IPS DF 4.7 (cell line): ENCODE data around the gene CSGALNACT2.

Source experiments
- DNase-seq: peaks from one replicate; pipeline ENCODE4 v3.0.0-alpha.2; 2013; ENCODE audit warnings: low spot score; ENCODE audit errors: extremely low read depth

Gene CSGALNACT2

GRCh38 chr10:43123361-43124093 lies 14.7 kb upstream of the CSGALNACT2 start:
- no peak for DNase-seq

GRCh38 chr10:43124094-43124521 lies 14.1 kb upstream of the CSGALNACT2 start:
- no peak for DNase-seq

DNA sequence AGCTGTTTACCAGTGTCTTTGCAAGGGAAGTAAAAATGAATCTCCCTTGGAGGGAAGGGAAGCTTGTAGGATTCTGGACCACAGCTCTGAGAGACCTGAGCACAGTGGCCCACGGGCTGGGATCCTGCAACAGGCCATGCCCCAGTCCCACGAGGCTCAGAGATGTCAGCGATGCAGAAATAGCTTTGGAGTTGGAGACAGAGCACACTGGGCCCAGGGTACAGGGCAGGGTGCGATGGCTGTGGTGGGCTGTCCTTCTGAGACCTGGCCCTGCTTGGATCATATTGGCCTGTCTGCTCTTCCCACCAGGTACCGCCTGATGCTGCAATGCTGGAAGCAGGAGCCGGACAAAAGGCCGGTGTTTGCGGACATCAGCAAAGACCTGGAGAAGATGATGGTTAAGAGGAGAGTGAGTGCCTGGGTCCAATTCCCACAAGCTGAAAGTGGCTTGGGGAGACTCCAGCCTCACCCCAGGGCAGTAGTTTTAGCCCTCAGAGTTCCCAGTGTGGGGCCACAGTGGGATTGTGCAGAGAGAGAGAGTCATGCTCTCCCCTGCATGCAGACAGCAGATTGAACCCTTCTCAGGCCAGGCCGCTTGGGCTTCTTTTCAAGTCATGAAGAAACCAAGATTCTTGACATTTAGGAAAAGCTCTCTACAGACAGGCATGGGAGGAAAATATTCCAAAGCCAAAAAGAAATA lies 13.5 kb upstream of the CSGALNACT2 start:
- DNase-seq = no peak

GRCh38 chr10:43125274-43125845 lies 12.9 kb upstream of the CSGALNACT2 start:
- DNase-seq = no peak

- DNase-seq = no peak
Measured at GRCh38 chr10:43125881-43126731, 12.1 kb upstream of the CSGALNACT2 start.

GRCh38 chr10:43126759-43127424 lies 11.4 kb upstream of the CSGALNACT2 start:
- no peak for DNase-seq

- no peak for DNase-seq
Measured at GRCh38 chr10:43127442-43127841, 10.8 kb upstream of the CSGALNACT2 start.

- DNase-seq = no peak
Measured at GRCh38 chr10:43128331-43128730, 9.9 kb upstream of the CSGALNACT2 start.

DNA sequence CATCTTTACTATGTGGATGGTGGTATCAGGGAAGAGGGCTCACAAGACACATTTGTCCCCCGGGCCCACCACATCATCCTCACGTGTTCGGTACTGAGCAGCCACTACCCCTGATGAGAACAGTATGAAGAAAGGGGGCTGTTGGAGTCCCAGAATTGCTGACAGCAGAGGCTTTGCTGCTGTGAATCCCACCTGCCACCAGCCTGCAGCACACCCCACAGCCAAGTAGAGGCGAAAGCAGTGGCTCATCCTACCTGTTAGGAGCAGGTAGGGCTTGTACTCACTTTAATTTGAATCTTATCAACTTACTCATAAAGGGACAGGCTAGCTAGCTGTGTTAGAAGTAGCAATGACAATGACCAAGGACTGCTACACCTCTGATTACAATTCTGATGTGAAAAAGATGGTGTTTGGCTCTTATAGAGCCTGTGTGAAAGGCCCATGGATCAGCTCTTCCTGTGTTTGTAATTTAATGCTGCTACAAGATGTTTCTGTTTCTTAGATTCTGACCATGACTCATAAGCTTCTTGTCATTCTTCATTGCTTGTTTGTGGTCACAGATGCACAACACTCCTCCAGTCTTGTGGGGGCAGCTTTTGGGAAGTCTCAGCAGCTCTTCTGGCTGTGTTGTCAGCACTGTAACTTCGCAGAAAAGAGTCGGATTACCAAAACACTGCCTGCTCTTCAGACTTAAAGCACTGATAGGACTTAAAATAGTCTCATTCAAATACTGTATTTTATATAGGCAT lies 9.1 kb upstream of the CSGALNACT2 start:
- no peak for DNase-seq

GRCh38 chr10:43130770-43131171 lies 7.5 kb upstream of the CSGALNACT2 start:
- DNase-seq = no peak

GRCh38 chr10:43131256-43131655 lies 7.0 kb upstream of the CSGALNACT2 start:
- DNase-seq = no peak

DNA sequence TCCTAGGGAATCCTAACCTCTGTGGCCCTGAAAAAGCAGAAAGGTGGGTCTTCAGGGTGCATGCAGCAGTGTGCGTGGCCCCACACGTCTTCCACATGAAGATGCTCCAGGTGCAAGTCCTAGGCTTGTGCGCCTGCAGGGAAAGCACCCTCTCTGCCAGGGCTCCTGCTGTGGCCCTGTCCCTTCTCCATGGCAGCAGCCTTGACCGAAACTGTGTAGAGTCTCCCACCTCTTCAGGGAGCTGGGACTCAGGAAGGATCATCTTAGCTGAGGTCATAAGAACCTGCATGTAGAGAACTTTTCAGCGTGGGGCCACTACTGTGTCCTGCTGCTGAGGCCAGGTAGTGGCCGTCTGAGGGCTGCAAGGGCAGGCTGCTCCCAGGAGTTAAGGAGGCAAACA lies 6.3 kb upstream of the CSGALNACT2 start:
- no peak for DNase-seq

- DNase-seq = no peak
Measured at GRCh38 chr10:43132867-43133787, 5.1 kb upstream of the CSGALNACT2 start.

- DNase-seq = no peak
Measured at GRCh38 chr10:43134126-43134905, 3.9 kb upstream of the CSGALNACT2 start.

DNA sequence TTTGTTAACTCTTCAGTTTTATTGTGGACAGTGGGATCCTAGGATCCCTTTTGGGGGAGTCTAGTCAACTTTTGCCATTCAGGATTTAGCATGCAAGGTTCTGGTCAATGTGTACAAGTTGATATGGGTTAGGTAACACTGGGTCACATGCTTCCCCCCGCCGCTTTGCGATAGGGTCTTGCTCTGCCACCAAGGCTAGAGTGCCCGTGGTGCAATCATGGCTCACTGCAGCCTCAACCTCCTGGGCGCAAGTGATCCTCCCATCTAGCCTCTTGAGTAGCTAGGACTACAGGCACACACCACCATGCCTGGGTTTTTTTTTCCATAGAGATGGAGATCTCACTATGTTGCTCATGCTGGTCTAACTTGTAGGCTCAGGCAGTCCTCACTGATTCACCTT lies 3.2 kb upstream of the CSGALNACT2 start:
- DNase-seq = no peak

- DNase-seq = no peak
Measured at GRCh38 chr10:43135656-43136055, 2.6 kb upstream of the CSGALNACT2 start.

DNA sequence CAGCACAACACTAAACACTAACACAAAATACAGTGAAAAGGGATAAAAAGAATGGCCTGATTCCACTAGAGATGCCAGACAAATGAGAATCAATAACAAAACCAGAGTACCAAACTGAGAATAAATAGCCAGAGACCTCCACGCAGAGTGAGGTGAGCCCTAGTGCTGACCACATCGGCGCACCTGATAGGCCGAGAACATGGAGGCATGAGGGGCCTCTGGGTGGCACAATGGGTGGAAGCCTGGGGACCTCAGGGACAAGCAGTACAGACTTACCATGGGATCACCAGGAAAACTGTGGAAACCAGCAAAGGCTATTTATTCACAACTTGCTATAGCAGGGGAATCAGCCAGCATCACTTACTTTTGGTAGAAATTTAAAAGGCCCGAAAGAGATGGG lies 1.8 kb upstream of the CSGALNACT2 start:
- DNase-seq = no peak

- DNase-seq = no peak
Measured at GRCh38 chr10:43136995-43137716, 1.1 kb upstream of the CSGALNACT2 start.
